NT2/D1 (cell line): ENCODE data around the gene APP.

Experiments
- YY1 ChIP-seq: IDR thresholded peaks from 2 replicates; pipeline ENCODE4 v1.6.1; 2011; ENCODE audit not compliant: insufficient read length, insufficient read depth
- ZNF274 ChIP-seq: IDR thresholded peaks from 2 replicates; pipeline ENCODE4 v1.6.1; 2011; ENCODE audit warnings: mild to moderate bottlenecking, low read depth, low read length

DNA sequence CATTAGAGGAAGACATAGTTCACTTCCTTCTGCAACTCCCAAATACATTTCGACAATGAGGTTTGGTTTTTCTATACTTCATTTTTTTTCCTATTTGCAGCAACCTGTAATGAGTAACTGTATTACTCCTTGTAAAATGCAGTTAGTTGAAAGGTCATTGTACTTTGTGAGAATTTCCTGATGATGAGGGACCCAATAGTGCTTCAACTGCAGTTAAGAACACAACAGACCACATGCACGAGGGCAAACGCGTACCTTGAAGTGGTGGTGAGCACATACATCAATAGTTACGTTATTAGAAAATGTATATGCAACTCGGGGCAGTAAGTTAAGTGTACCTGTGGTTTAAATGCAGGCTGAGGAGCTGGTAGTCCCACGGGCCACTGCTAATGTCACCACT is 264.0 kb downstream of the APP start:
- TF ChIP-seq YY1 (no peak), ZNF274 (no peak)
